ENCODE data around the gene TRPM8.
"Not testable (repeated sequence)": the region's sequence is repeated elsewhere in the genome, so short reads cannot be mapped to it uniquely, and the experiment has no call there.

DNA sequence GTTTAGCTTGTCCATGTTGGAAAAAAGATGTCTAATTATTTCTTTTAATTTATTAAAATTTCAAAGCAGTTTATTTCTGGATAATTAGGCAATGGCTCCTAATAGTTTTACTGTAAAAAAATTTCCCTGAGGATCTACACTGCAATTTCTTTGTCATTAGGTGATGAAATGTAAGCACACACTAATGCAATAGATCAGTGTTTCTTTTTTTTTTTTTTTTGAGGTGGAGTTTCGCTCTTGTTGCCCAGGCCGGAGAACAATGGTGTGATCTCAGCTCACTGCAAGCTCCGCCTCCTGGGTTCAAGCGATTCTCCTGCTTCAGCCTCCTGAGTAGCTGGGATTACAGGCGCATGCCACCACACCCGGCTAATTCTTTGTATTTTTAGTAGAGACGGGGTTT lies 48.5 kb downstream of the TRPM8 start:
- TF ChIP-seq CTCF, POLR2A (IDR thresholded peaks at IDR 0.05): not testable (repeated sequence)

All from testis (tissue), 2 donors.